ENCODE results near the gene FAM124B.

DNA sequence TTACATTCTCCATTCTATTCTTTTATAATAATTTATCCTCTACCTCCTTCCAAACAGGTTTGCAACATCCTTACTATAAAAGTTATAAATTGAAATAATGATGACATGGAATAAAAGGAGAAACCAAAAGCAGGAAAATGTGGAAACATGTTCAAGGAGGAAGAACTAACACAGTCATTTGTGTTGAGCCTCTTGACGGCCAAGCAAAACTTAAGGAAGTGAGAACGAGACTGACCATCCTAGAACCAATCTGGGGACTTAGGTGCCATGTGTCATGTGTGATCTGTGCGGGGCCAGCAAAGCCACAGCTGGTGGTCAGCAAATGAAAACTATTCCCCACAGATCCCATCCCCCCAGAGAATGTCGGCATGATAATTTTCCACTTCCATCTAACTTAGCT lies 25.6 kb upstream of the FAM124B start:
- TF ChIP-seq CTCF (IDR thresholded peaks at IDR 0.05), result no peak
- TF ChIP-seq POLR2A (IDR thresholded peaks at IDR 0.05), result no peak

Measured in heart left ventricle (tissue), 13 donors.